PC-9 (cell line): Measurements from ENCODE around the gene ADAR. TPM values are rescaled to one million over a fixed set of nuclear protein-coding genes. Genes with fewer than 3 reads are reported as not detected.

Experiments used
- BruUV-seq: library from RNA; stranded (reverse); fragments of 400-500 nt; replicated peaks from 2 replicates; lab custom pipeline; 2021; lab: Mats Ljungman, UMichigan
- CTCF ChIA-PET: fragments of 300-600 bp; sonication (Branson Sonifier 250); formaldehyde crosslinking; loops from one replicate; lab custom pipeline; 2022; ENCODE audit warnings: antibody characterized with exemption; lab: Charles Lee
- POLR2A ChIA-PET: fragments of 300-600 bp; sonication (Branson Sonifier 250); formaldehyde crosslinking; loops from one replicate; lab custom pipeline; 2022; ENCODE audit warnings: antibody characterized with exemption; ENCODE audit not compliant: unreplicated experiment; lab: Charles Lee
- DNase-seq, 2 experiments: peaks; one replicate each; pipeline versions ENCODE4 v3.0.0 to v3.0.0-alpha.2; 2015 to 2022; ENCODE audit warnings: mixed read lengths in 1 of 2
- H2AFZ ChIP-seq: fragments of 200-600 bp; sonication (generic); 2 replicates; pipeline ENCODE4 v1.8.1; 2017; ENCODE audit warnings: antibody characterized with exemption
- H3F3A ChIP-seq: fragments of 200-600 bp; sonication (generic); 2 replicates; pipeline ENCODE4 v1.8.1; 2017; ENCODE audit warnings: antibody characterized with exemption, mild to moderate bottlenecking, low read depth; ENCODE audit not compliant: insufficient read depth
- H3K27ac ChIP-seq: fragments of 200-600 bp; sonication (generic); 2 replicates; pipeline ENCODE4 v1.6.1; 2016; ENCODE audit warnings: mixed run types
- H3K27me3 ChIP-seq: fragments of 200-600 bp; sonication (generic); 2 replicates; pipeline ENCODE4 v1.6.1; 2016; ENCODE audit warnings: low read depth, mixed run types; ENCODE audit not compliant: insufficient read depth
- H3K36me3 ChIP-seq: fragments of 200-600 bp; sonication (generic); 2 replicates; pipeline ENCODE4 v1.6.1; 2016; ENCODE audit warnings: low read depth, mixed run types
- H3K4me1 ChIP-seq: fragments of 200-600 bp; sonication (generic); replicated peaks from 2 replicates; pipeline ENCODE4 v1.6.1; 2016; ENCODE audit warnings: mixed run types; ENCODE audit not compliant: insufficient read depth
- H3K4me2 ChIP-seq: fragments of 200-600 bp; sonication (generic); 2 replicates; pipeline ENCODE4 v1.6.1; 2017; ENCODE audit warnings: mixed run types
- H3K4me3 ChIP-seq: fragments of 200-600 bp; sonication (generic); 2 replicates; pipeline ENCODE4 v1.6.1; 2016; ENCODE audit warnings: mixed run types
- H3K79me2 ChIP-seq: fragments of 200-600 bp; sonication (generic); 2 replicates; pipeline ENCODE4 v1.6.1; 2017; ENCODE audit warnings: low read depth, mixed run types
- H3K9me2 ChIP-seq: fragments of 200-600 bp; sonication (generic); 2 replicates; pipeline ENCODE4 v1.8.1; 2017; ENCODE audit warnings: mild to moderate bottlenecking; ENCODE audit not compliant: insufficient read depth
- H3K9me3 ChIP-seq: fragments of 200-600 bp; sonication (generic); 2 replicates; pipeline ENCODE4 v1.8.1; 2016; ENCODE audit warnings: low read depth; ENCODE audit not compliant: insufficient read depth
- H4K20me1 ChIP-seq: fragments of 200-600 bp; sonication (generic); 2 replicates; pipeline ENCODE4 v1.8.1; 2017; ENCODE audit not compliant: insufficient read depth
- EZH2 ChIP-seq: fragments of 200-600 bp; sonication (generic); IDR thresholded peaks from 2 replicates; pipeline ENCODE4 v1.8.0; 2017; ENCODE audit warnings: antibody characterized with exemption, low read depth
- intact Hi-C: fragments of 100-400 bp; cut with micrococcal nuclease; formaldehyde crosslinking; loops from one replicate; pipeline ENCODE4 v1.10.0; 2022; ENCODE audit not compliant: unreplicated experiment
- total RNA-seq: library from RNA; stranded (reverse); gene quantifications from 2 replicates; pipeline ENCODE4 v1.2.3, GENCODE V29; 2021
- TF ChIP-seq, protein P1 (sequence below): fragments of 200-600 bp; sonication (generic); conservative IDR thresholded peaks from 2 replicates; pipeline ENCODE4 v1.6.1; 2017; ENCODE audit warnings: mixed run types, antibody characterized with exemption, mild to moderate bottlenecking, moderate library complexity

The ADAR gene
- total RNA-seq, 1 experiment from 2014 or later = 120 TPM

DNA sequence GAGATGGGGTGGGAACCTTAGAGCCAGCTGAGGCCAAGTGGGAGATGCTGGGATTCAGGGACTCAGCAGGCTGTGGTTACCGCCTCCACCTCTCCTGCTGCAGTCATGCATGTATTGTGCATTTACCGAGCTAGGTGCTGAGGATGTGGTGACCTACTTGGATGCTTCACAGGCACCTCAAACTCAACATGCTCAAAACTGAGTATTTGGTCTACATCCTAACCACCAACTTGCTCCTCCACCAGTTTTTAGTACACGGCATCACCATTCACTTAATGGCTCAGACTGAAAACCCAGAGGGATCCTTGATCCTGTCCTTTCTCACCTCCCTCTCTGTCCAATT is 34.8 kb downstream of the ADAR start:
- no peaks in the 10 kb centered on the region for H4K20me1 ChIP-seq
- intact Hi-C loops = no loop called here
- no peaks in the 10 kb centered on the region for H3K9me3 ChIP-seq
- ChIA-PET CTCF (no interaction called here), POLR2A (no interaction called here)
- H3K4me2 ChIP-seq = no peak overlapping the region
- no peaks in the 10 kb centered on the region for H3K79me2 ChIP-seq
- H3K36me3 ChIP-seq = no peaks in the 10 kb centered on the region
- no peaks in the 10 kb centered on the region for H3F3A ChIP-seq
- BruUV-seq = no TSS peak
- H3K9me2 ChIP-seq = no peaks in the 10 kb centered on the region
- peaks cover 58% of the 10 kb centered on the region for H3K27me3 ChIP-seq
- H2AFZ ChIP-seq = no peak overlapping the region
- no peak for DNase-seq
- H3K4me1 ChIP-seq = no peaks in the 10 kb centered on the region
- H3K27ac ChIP-seq = no peak overlapping the region
- H3K4me3 ChIP-seq = no peak overlapping the region
- no peak for TF ChIP-seq EZH2
- TF ChIP-seq, protein P1, sequence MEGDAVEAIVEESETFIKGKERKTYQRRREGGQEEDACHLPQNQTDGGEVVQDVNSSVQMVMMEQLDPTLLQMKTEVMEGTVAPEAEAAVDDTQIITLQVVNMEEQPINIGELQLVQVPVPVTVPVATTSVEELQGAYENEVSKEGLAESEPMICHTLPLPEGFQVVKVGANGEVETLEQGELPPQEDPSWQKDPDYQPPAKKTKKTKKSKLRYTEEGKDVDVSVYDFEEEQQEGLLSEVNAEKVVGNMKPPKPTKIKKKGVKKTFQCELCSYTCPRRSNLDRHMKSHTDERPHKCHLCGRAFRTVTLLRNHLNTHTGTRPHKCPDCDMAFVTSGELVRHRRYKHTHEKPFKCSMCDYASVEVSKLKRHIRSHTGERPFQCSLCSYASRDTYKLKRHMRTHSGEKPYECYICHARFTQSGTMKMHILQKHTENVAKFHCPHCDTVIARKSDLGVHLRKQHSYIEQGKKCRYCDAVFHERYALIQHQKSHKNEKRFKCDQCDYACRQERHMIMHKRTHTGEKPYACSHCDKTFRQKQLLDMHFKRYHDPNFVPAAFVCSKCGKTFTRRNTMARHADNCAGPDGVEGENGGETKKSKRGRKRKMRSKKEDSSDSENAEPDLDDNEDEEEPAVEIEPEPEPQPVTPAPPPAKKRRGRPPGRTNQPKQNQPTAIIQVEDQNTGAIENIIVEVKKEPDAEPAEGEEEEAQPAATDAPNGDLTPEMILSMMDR = no peak

DNA sequence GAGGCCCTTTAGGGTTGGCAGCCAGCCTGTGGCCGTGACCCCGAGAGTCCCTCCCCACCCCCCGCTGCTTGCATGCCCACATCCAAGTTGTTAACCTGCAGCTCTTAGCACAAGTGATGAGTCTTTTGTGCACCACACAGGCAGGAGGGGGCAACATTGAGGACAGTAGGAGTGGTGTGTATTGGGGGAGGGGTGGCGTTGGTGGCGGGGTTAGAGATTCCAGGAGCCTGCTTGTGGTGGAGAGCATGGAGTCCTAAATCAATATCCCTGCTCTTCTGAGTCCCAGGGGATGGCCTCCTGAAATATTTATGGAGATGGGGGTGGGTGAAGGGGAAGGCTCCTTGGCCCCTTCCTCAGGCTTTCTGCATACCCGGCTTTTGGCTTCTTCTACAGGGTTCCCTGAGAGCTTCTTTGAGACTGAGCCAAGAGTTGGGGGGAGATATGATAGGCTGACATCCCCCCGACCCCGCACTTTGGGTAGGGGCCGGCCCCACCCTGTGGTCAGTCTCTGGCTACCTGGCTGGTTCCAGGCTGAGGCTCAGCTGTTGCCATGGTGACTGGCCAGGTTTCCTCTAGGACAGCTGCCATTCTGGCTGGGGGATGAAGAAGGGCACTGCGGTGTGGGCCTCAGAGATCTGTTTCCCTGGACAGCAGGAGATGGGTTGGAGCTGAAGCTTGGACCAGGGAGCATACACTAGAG is 35.4 kb downstream of the ADAR start:
- no peaks in the 10 kb centered on the region for H3K4me1 ChIP-seq
- H3K27ac ChIP-seq = no peak overlapping the region
- H3K36me3 ChIP-seq = no peaks in the 10 kb centered on the region
- no peaks in the 10 kb centered on the region for H3K9me3 ChIP-seq
- no peak overlapping the region for H2AFZ ChIP-seq
- H3K4me3 ChIP-seq = no peak overlapping the region
- BruUV-seq = no TSS peak
- intact Hi-C loops = no loop called here
- ChIA-PET CTCF (no interaction called here), POLR2A (no interaction called here)
- TF ChIP-seq EZH2 = no peak
- TF ChIP-seq, protein P1 = no peak
- no peaks in the 10 kb centered on the region for H3K79me2 ChIP-seq
- H3K9me2 ChIP-seq = no peaks in the 10 kb centered on the region
- DNase-seq = no peak
- H3K4me2 ChIP-seq = no peak overlapping the region
- H3F3A ChIP-seq = no peaks in the 10 kb centered on the region
- H3K27me3 ChIP-seq = peaks cover 63% of the 10 kb centered on the region
- H4K20me1 ChIP-seq = no peaks in the 10 kb centered on the region

DNA sequence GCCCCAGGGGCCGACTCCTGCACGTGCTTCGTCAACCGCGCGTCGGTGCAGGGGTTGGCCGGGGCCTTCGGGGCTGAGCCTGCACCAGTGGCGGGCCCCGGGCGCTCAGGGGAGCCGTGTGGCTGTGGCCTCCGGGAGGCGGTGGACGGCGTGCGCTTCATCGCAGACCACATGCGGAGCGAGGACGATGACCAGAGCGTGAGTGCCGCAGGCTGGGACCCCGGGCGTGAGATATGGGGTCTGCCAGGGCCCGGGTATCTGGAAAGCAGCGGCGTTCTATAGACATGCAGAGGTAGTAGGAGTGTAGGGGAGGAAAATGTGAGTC is 36.1 kb downstream of the ADAR start:
- DNase-seq = no peak
- ChIA-PET CTCF (no interaction called here), POLR2A (no interaction called here)
- H3K4me3 ChIP-seq = no peak overlapping the region
- H3K9me3 ChIP-seq = no peaks in the 10 kb centered on the region
- no peaks in the 10 kb centered on the region for H3K4me1 ChIP-seq
- no peaks in the 10 kb centered on the region for H3K36me3 ChIP-seq
- no peak for TF ChIP-seq EZH2
- TF ChIP-seq, protein P1 = no peak
- H3F3A ChIP-seq = no peaks in the 10 kb centered on the region
- peaks cover 70% of the 10 kb centered on the region for H3K27me3 ChIP-seq
- H3K27ac ChIP-seq = no peak overlapping the region
- H4K20me1 ChIP-seq = no peaks in the 10 kb centered on the region
- no peak overlapping the region for H2AFZ ChIP-seq
- no peak overlapping the region for H3K4me2 ChIP-seq
- H3K9me2 ChIP-seq = no peaks in the 10 kb centered on the region
- intact Hi-C loops = no loop called here
- H3K79me2 ChIP-seq = no peaks in the 10 kb centered on the region
- BruUV-seq = no TSS peak
